CD4-positive, alpha-beta T cell (primary cell): Measurements from ENCODE around the gene GRIA1. TPM values are rescaled to one million over a fixed set of nuclear protein-coding genes. Genes with fewer than 3 reads are reported as not detected.

Source experiments
- ATAC-seq: fragments of 200-7000 bp; cut with Tn5 transposase; one replicate; pipeline ENCODE4 v1.10.0; 2022; ENCODE audit warnings: mild to moderate bottlenecking; ENCODE audit not compliant: poor library complexity
- CTCF ChIA-PET: fragments of 350-600 bp; sonication (Branson Sonifier 250); formaldehyde crosslinking; loops from one replicate; lab custom pipeline; 2021; ENCODE audit warnings: antibody characterized with exemption, inconsistent platforms; lab: Charles Lee
- POLR2A ChIA-PET: fragments of 350-600 bp; sonication (Branson Sonifier 250); formaldehyde crosslinking; loops from one replicate; lab custom pipeline; 2021; ENCODE audit warnings: antibody characterized with exemption, inconsistent platforms; lab: Charles Lee
- DNase-seq, 14 experiments: peaks; one replicate each; pipeline ENCODE4 v3.0.0-alpha.2; 2013 to 2020; ENCODE audit warnings: mixed read lengths in 2 of 14
- H3K27ac ChIP-seq, 2 donors: one replicate each; pipeline versions ENCODE4 v1.5.1 to v1.7.0; 2013; ENCODE audit warnings: low read length in 2 of 2, low read depth in 1 of 2, mild to moderate bottlenecking in 1 of 2
- H3K27me3 ChIP-seq, 2 experiments: 1 replicate in 1 of 2; 2 replicates in 1 of 2; pipeline versions ENCODE4 v1.6.1 to v1.7.0; 2013; ENCODE audit warnings: low read length in 2 of 2, control low read depth in 1 of 2, mild to moderate bottlenecking in 1 of 2, moderate library complexity in 1 of 2; ENCODE audit not compliant: insufficient read depth in 2 of 2, control insufficient read depth in 1 of 2
- H3K36me3 ChIP-seq: one replicate; pipeline ENCODE4 v1.6.1; 2013; ENCODE audit warnings: low read length, control low read depth; ENCODE audit not compliant: insufficient read depth
- H3K4me1 ChIP-seq: one replicate; pipeline ENCODE4 v1.6.1; 2013; ENCODE audit warnings: low read length, control low read depth; ENCODE audit not compliant: insufficient read depth
- H3K4me3 ChIP-seq: one replicate; pipeline ENCODE4 v1.5.1; 2013; ENCODE audit warnings: mild to moderate bottlenecking, low read length, moderate library complexity
- H3K9me3 ChIP-seq, 2 experiments: 1 replicate in 1 of 2; 2 replicates in 1 of 2; pipeline versions ENCODE4 v1.6.1 to v1.7.0; 2013; ENCODE audit warnings: low read length in 2 of 2, mild to moderate bottlenecking in 2 of 2, control low read depth in 1 of 2, moderate library complexity in 1 of 2; ENCODE audit not compliant: control insufficient read depth in 1 of 2, insufficient read depth in 1 of 2
- H3K27ac Mint-ChIP-seq: one replicate; pipeline ENCODE4 v1.8.0; 2020; ENCODE audit warnings: mixed read lengths
- H3K27me3 Mint-ChIP-seq: one replicate; pipeline ENCODE4 v1.8.0; 2021; ENCODE audit warnings: mixed read lengths
- H3K36me3 Mint-ChIP-seq: one replicate; pipeline ENCODE4 v1.8.0; 2021; ENCODE audit warnings: low read depth, mixed read lengths
- H3K4me1 Mint-ChIP-seq: one replicate; pipeline ENCODE4 v1.8.0; 2021; ENCODE audit warnings: low read depth, mixed read lengths
- H3K4me3 Mint-ChIP-seq: one replicate; pipeline ENCODE4 v1.8.0; 2020; ENCODE audit warnings: mild to moderate bottlenecking, mixed read lengths
- H3K9me3 Mint-ChIP-seq: one replicate; pipeline ENCODE4 v1.8.0; 2020; ENCODE audit warnings: mixed read lengths
- CTCF ChIP-seq: fragments of 200-600 bp; IDR thresholded peaks from one replicate; pipeline ENCODE4 v1.8.0; 2022; ENCODE audit warnings: antibody characterized with exemption, mild to moderate bottlenecking
- intact Hi-C, 2 experiments: fragments of 100-400 bp; cut with DNase I in 1 of 2; cut with micrococcal nuclease in 1 of 2; formaldehyde crosslinking; loops; one replicate each; pipeline versions ENCODE4 v1.15.1 to v1.9.0; 2023 to 2025; cut with DNase I, micrococcal nuclease
- total RNA-seq, 174 experiments: library from RNA in 2 of 174; stranded (reverse) in 2 of 174; gene quantifications; one replicate each; pipeline ENCODE4 v1.2.3 and lab custom pipeline; 2021 to 2026

The GRIA1 gene
- total RNA-seq, 2 experiments from 2014 or later = not detected

DNA sequence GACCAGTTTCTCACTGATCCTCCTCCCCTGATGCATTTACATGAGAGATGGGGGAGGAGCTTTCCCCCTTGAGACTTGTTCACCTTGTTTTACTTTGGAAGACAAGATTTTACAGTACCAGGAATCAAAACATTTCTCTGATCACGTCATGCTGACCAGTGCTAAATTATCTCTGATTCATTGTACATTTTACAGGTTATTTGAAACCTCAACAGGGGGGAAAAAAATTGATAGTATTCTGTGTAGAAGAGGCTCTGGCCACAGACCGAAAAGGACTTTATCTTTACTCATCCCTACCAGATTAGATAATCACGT is 133.9 kb downstream of the GRIA1 start:
- peaks cover 2% of the 10 kb centered on the region for H3K9me3 Mint-ChIP-seq

GRCh38 chr5:153625826-153626354 is 135.4 kb downstream of the GRIA1 start:
- peaks cover 14% of the 10 kb centered on the region for H3K27me3 Mint-ChIP-seq
- no peak overlapping the region for H3K4me3 Mint-ChIP-seq
- no peaks in the 10 kb centered on the region for H3K4me1 ChIP-seq
- no peak overlapping the region for H3K27ac Mint-ChIP-seq
- H3K36me3 ChIP-seq = no peaks in the 10 kb centered on the region
- no peaks in the 10 kb centered on the region for H3K9me3 ChIP-seq
- H3K9me3 Mint-ChIP-seq = peaks cover 2% of the 10 kb centered on the region
- H3K27ac ChIP-seq = no peak overlapping the region
- no peak overlapping the region for H3K4me3 ChIP-seq
- ATAC-seq = no peak
- H3K4me1 Mint-ChIP-seq = no peaks in the 10 kb centered on the region
- no peak for TF ChIP-seq CTCF
- CTCF ChIA-PET = interaction anchor here (1.0 kb wide), 1 partner anchor 11 kb away, joined by 5 read pairs; no protein-coding TSS in a partner anchor
- intact Hi-C loops = no loop called here
- H3K36me3 Mint-ChIP-seq = no peaks in the 10 kb centered on the region
- POLR2A ChIA-PET = no interaction called here
- no peak for DNase-seq
- H3K27me3 ChIP-seq = no peaks in the 10 kb centered on the region

More for the DNA sequence above, 133.9 kb downstream of the GRIA1 start:
- Histone ChIP-seq H3K4me1 (no peaks in the 10 kb centered on the region), H3K4me3 (no peak overlapping the region), H3K9me3 (no peaks in the 10 kb centered on the region), H3K27me3 (no peaks in the 10 kb centered on the region), H3K27ac (no peak overlapping the region), H3K36me3 (no peaks in the 10 kb centered on the region)
- POLR2A ChIA-PET = no interaction called here
- TF ChIP-seq CTCF = no peak
- peaks cover 21% of the 10 kb centered on the region for H3K27me3 Mint-ChIP-seq
- DNase-seq (no peak), ATAC-seq (no peak)
- intact Hi-C loops = no loop called here
- H3K4me3 Mint-ChIP-seq = no peak overlapping the region
- no peak overlapping the region for H3K27ac Mint-ChIP-seq
- no peaks in the 10 kb centered on the region for H3K4me1 Mint-ChIP-seq
- CTCF ChIA-PET = no interaction called here
- no peaks in the 10 kb centered on the region for H3K36me3 Mint-ChIP-seq

- ChIA-PET POLR2A (no interaction called here), CTCF (interaction anchor here (1.0 kb wide), 1 partner anchor 10 kb away, joined by 5 read pairs; no protein-coding TSS in a partner anchor)
- intact Hi-C loops = no loop called here
- H3K4me1 ChIP-seq = no peaks in the 10 kb centered on the region
- H3K36me3 ChIP-seq = no peaks in the 10 kb centered on the region
- no peak for DNase-seq
- Mint-ChIP-seq H3K4me3 (no peak overlapping the region), H3K27me3 (peaks cover 14% of the 10 kb centered on the region), H3K36me3 (no peaks in the 10 kb centered on the region), H3K9me3 (peaks cover 2% of the 10 kb centered on the region), H3K4me1 (no peaks in the 10 kb centered on the region), H3K27ac (no peak overlapping the region)
- H3K27me3 ChIP-seq = no peaks in the 10 kb centered on the region
- no peak for ATAC-seq
- no peaks in the 10 kb centered on the region for H3K9me3 ChIP-seq
- TF ChIP-seq CTCF = no peak
- H3K4me3 ChIP-seq = no peak overlapping the region
- H3K27ac ChIP-seq = no peak overlapping the region
Measured at GRCh38 chr5:153626836-153627235, 136.4 kb downstream of the GRIA1 start.
